HepG2 (cell line): Measurements from ENCODE around the gene CIB1. TPM values are rescaled to one million over a fixed set of nuclear protein-coding genes. Genes with fewer than 3 reads are reported as not detected.
A peak's percentile ranks its signal among the peaks of the same experiment; 100 is the strongest.

Experiments
- CTCF ChIP-seq: sonication (generic); formaldehyde crosslinking; IDR thresholded peaks from 2 replicates; pipeline ENCODE4 v1.5.0; 2020; ENCODE audit warnings: mild to moderate bottlenecking, missing genetic modification reagents, moderate library complexity
- DDIT3 ChIP-seq: sonication (generic); formaldehyde crosslinking; IDR thresholded peaks from 2 replicates; pipeline ENCODE4 v1.4.0; 2020; ENCODE audit warnings: mild to moderate bottlenecking, missing genetic modification reagents
- HMGA1 ChIP-seq: sonication (generic); formaldehyde crosslinking; conservative IDR thresholded peaks from 2 replicates; pipeline ENCODE4 v1.4.0; 2020; ENCODE audit warnings: missing genetic modification reagents
- KDM4B ChIP-seq: sonication (generic); formaldehyde crosslinking; IDR thresholded peaks from 2 replicates; pipeline ENCODE4 v1.4.0; 2020; ENCODE audit warnings: missing genetic modification reagents
- PHF8 ChIP-seq: sonication (generic); formaldehyde crosslinking; IDR thresholded peaks from 2 replicates; pipeline ENCODE4 v1.5.0; 2020; ENCODE audit warnings: missing genetic modification reagents
- RERE ChIP-seq: IDR thresholded peaks from 2 replicates; pipeline ENCODE4 v1.6.1; 2016; ENCODE audit warnings: low read depth, missing genetic modification reagents, missing compliant biosample characterization
- ZEB1 ChIP-seq: IDR thresholded peaks from 2 replicates; pipeline ENCODE4 v1.6.1; 2012; ENCODE audit warnings: mild to moderate bottlenecking, low read depth, inconsistent platforms; ENCODE audit not compliant: insufficient replicate concordance
- ZFP36L2 ChIP-seq: sonication (generic); formaldehyde crosslinking; IDR thresholded peaks from 2 replicates; pipeline ENCODE4 v1.4.0; 2020; ENCODE audit warnings: missing genetic modification reagents
- ZFP82 ChIP-seq: sonication (generic); formaldehyde crosslinking; IDR thresholded peaks from 2 replicates; pipeline ENCODE4 v1.5.1; 2020; ENCODE audit warnings: mild to moderate bottlenecking, missing genetic modification reagents, borderline replicate concordance
- ZMYM2 ChIP-seq: sonication (generic); formaldehyde crosslinking; IDR thresholded peaks from 2 replicates; pipeline ENCODE4 v1.8.0; 2022; ENCODE audit warnings: mild to moderate bottlenecking, missing genetic modification reagents
- ZMYM3 ChIP-seq: sonication (generic); formaldehyde crosslinking; IDR thresholded peaks from 2 replicates; pipeline ENCODE4 v1.5.1; 2020; ENCODE audit warnings: mild to moderate bottlenecking, missing genetic modification reagents
- ZNF230 ChIP-seq: sonication (generic); formaldehyde crosslinking; IDR thresholded peaks from 2 replicates; pipeline ENCODE4 v1.4.0; 2020; ENCODE audit warnings: mild to moderate bottlenecking, missing genetic modification reagents
- ZNF333 ChIP-seq: sonication (generic); formaldehyde crosslinking; IDR thresholded peaks from 2 replicates; pipeline ENCODE4 v1.4.0; 2020; ENCODE audit warnings: mild to moderate bottlenecking, missing genetic modification reagents, borderline replicate concordance
- ZNF547 ChIP-seq: sonication (generic); formaldehyde crosslinking; IDR thresholded peaks from 2 replicates; pipeline ENCODE4 v1.5.1; 2020; ENCODE audit warnings: mild to moderate bottlenecking, missing genetic modification reagents
- ZNF629 ChIP-seq: sonication (generic); formaldehyde crosslinking; conservative IDR thresholded peaks from 2 replicates; pipeline ENCODE4 v1.5.0; 2020; ENCODE audit warnings: missing genetic modification reagents
- ZNF674 ChIP-seq: sonication (generic); formaldehyde crosslinking; IDR thresholded peaks from 2 replicates; pipeline ENCODE4 v1.5.0; 2020; ENCODE audit warnings: low read depth, mild to moderate bottlenecking, missing genetic modification reagents
- ZNF713 ChIP-seq: sonication (generic); formaldehyde crosslinking; IDR thresholded peaks from 2 replicates; pipeline ENCODE4 v1.4.0; 2020; ENCODE audit warnings: mild to moderate bottlenecking, missing genetic modification reagents
- ZNF788 ChIP-seq: sonication (generic); formaldehyde crosslinking; IDR thresholded peaks from 2 replicates; pipeline ENCODE4 v1.5.0; 2020; ENCODE audit warnings: mild to moderate bottlenecking, missing genetic modification reagents, borderline replicate concordance
- polyA plus RNA-seq, 8 experiments: library from polyadenylated mRNA; depleted of rRNA in 3 of 8; stranded (reverse) in 7 of 8; unstranded in 1 of 8; fragments of >200 nt; fragmentation: Illumina TruSeq in 4 of 8; extraction: Trizol in 4 of 8; gene quantifications; 2 replicates each; pipeline versions ENCODE4 v1.2.1 to v1.2.3, GENCODE V29; 2011 to 2016; ENCODE audit warnings: low read depth in 4 of 8, missing spikeins in 1 of 8, mixed read lengths in 1 of 8; ENCODE audit not compliant: insufficient read depth in 1 of 8
- total RNA-seq, 5 experiments: library from RNA; depleted of rRNA; stranded (reverse); fragments of >200 nt; fragmentation: Illumina TruSeq; extraction: Trizol; gene quantifications; 2 replicates each; pipeline ENCODE4 v1.2.3, GENCODE V29; 2016; ENCODE audit warnings: low read depth in 1 of 5
- TF ChIP-seq, protein P1 (sequence below): IDR thresholded peaks from 2 replicates; pipeline ENCODE4 v1.6.1; 2012; ENCODE audit warnings: low read length, improper control_type of control experiment

The CIB1 gene
- total and polyA plus RNA-seq, 2 of the 13 experiments (the other 11 are each of a cell fraction or from before 2014, with no cell fraction given): 38.7 to 72.7 TPM

DNA sequence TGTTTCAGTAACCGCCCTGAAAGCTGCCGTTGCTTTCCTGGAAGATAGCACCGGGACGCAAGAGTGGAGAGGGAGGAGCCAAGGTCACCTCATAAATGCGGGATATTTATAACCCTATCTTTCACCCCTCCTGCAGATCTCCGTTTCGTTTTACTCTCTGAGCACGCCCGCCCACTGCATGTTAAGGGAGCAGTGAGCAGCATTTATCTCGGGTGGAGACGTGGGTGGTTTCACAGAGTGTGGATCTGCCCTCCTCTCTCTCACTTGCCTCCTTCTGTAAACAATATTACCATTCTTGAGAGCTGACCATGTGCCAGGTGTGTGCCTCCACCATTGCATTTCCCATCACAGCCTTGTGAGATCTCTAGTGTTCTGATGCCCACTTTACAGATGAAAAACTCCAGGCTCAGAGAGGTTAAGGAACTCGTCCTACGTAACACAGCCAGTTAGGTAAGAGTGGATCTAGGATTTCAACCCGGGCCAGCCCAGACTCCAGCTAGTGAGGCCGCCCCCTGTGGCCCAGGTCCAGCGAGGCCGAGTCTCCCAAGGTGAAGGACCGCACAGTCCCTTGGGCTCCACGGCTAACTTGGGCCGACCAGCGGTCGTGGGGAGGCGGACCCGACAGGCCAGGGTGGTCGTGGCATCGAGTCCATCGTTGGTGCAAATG, 49.5 kb downstream of the CIB1 start (continued):
- TF ChIP-seq ZNF713 (peak; percentile 38; the same call in 1 of the 2 replicates), RERE (CRISPR knock-in tag) (peak; percentile 14; the same call in 1 of the 2 replicates), ZFP82 (CRISPR knock-in tag) (no peak), ZNF788 (CRISPR knock-in tag) (peak; percentile 9; the same call in 1 of the 2 replicates), KDM4B (no peak), ZNF547 (CRISPR knock-in tag) (peak; percentile 23; the same call in 1 of the 2 replicates), CTCF (CRISPR knock-in tag) (peak; percentile 40), DDIT3 (CRISPR knock-in tag) (no peak), ZNF674 (no peak), ZMYM2 (peak; percentile 93), ZNF333 (CRISPR knock-in tag) (no peak), PHF8 (peak; percentile 35; the same call in 1 of the 2 replicates), HMGA1 (no peak), ZMYM3 (peak; percentile 100), ZNF230 (CRISPR knock-in tag) (0 out of 2 replicates have a peak, but pooled peaks have one; percentile 76), ZFP36L2 (CRISPR knock-in tag) (no peak), ZNF629 (CRISPR knock-in tag) (peak; percentile 93), ZEB1 (peak; percentile 62)
- TF ChIP-seq, protein P1, sequence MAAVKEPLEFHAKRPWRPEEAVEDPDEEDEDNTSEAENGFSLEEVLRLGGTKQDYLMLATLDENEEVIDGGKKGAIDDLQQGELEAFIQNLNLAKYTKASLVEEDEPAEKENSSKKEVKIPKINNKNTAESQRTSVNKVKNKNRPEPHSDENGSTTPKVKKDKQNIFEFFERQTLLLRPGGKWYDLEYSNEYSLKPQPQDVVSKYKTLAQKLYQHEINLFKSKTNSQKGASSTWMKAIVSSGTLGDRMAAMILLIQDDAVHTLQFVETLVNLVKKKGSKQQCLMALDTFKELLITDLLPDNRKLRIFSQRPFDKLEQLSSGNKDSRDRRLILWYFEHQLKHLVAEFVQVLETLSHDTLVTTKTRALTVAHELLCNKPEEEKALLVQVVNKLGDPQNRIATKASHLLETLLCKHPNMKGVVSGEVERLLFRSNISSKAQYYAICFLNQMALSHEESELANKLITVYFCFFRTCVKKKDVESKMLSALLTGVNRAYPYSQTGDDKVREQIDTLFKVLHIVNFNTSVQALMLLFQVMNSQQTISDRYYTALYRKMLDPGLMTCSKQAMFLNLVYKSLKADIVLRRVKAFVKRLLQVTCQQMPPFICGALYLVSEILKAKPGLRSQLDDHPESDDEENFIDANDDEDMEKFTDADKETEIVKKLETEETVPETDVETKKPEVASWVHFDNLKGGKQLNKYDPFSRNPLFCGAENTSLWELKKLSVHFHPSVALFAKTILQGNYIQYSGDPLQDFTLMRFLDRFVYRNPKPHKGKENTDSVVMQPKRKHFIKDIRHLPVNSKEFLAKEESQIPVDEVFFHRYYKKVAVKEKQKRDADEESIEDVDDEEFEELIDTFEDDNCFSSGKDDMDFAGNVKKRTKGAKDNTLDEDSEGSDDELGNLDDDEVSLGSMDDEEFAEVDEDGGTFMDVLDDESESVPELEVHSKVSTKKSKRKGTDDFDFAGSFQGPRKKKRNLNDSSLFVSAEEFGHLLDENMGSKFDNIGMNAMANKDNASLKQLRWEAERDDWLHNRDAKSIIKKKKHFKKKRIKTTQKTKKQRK: no peak
